NCI-H446 (cell line): Measurements from ENCODE around the gene FHIT.

Source experiments
- DNase-seq, 2 experiments: peaks; one replicate each; lab custom pipeline; 2025; lab: John Stamatoyannopoulos, UW

Gene FHIT

DNA sequence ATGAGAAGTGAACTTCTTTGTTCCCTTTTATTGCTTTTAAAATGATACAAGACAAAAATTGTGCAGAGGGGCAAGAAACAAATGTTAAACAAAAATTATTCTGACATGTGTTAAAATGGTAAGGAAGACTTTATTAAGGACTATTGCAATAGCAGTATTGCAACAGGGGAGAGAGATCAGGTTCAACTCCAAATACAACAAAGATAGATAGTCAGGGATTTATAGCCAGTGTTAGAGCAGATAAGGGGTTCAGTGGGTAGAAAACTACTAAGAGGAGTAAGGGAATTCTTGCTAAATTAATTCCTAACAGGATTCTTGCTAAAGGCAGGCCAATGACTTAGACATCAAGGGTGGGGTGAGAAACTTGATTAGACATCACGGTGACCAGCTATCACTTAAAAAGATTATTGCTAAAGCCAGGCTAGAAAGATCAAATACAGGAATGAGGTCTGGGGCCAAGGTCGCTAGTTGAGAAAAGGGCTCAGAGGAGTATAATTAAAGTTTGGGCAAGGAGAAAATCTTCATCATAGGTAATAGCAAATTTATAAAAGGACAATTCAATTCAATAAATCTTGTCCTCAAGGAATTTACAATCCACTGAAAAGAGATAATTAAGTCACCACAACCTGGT lies 81.5 kb downstream of the FHIT start:
- DNase-seq: no peak

DNA sequence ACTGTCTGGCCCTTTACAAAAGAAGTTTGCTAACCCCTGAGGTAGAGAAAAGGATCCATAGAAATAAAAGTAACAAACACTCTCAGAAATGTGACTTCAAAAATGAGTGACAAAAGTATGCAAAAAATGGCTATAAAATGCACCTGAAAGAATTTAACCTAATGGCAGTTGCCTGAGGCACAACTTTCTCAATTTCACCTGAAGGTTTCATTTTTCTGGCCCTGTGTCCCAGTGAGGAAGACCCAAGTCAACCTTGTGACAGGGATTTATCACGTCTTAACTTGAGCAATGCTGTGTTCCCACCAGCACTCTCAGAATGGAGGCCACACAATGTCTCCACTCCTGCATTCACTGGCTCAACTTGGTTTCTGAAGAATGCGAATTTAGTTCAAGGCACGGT lies 83.0 kb downstream of the FHIT start:
- no peak for DNase-seq

GRCh38 chr3:61162965-61163364 lies 88.3 kb downstream of the FHIT start:
- no peak for DNase-seq

GRCh38 chr3:61158667-61159066 lies 92.6 kb downstream of the FHIT start:
- no peak for DNase-seq

DNA sequence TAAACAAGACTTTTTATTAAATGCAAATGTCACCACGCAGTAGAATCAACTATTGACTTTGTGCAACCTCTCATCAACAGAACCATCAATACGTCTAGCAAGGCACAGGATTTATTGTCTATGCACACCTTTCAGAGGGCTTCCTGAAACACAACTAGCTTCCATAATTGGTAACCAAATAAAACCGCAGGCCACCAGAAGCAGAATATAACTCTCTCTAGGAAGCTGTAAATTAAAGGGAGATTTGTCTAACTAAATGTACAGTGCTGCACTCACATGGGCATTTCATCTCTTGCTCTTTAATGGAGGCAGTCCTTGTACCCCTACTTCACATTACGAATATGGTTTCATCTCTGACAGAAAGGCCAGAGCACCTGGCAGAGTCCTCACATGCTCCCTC lies 93.0 kb downstream of the FHIT start:
- DNase-seq: no peak

DNA sequence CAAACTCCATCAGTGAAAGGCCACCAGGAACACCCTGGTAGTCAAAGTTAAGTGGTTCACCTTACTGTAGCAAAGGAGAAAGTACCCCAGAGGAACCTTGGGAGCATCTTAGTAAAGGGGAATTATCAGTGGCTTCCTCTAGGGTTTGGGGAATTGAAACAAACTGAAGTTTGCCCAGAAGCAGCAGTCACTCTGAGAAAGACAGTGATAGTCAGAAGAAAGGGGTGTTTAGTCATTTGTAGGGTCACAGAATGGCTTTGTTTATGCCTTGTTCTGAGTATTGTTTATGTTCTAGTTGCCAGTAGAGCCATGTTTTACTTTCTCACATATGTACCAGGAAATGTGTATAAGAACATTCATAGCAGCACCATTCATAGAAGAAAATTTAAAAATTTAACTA lies 93.8 kb downstream of the FHIT start:
- no peak for DNase-seq

- DNase-seq: no peak
These were observed 95.5 kb downstream of the FHIT start for GRCh38 chr3:61155701-61156292.

DNA sequence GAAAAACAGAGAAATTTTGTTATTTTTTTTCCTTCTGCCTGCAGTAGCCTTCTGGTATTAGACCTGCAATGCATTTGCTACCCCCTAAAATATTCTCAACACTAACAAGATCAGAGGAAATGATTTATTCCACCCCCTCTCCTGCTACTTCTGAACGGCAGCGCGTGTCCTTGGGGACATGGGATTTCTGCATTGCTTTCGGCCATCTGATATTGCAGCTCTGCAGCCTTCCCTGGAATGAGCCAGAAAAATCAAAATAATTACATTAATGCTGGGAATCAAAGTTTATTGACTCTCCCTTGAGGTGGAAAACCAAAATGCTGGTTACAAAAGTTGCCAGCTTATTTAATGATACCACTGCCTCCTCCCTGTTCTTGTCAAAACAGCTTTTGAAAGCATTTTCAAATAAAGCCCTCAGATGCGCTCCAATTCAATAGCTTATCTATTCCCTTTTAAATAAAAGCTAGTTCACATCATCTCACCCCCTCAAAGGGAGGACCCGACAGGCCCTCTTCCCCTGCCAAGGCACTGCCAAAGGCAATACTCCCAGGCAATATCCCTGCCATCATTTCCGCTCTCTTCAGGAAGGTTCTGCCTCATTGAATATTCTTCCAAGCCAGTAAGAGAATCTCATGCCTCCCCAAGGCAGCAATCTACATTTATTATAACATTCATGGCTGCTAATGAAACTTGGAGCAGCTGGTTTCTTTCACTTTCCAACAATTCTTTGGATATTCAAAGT lies 96.6 kb downstream of the FHIT start:
- no peak for DNase-seq

DNA sequence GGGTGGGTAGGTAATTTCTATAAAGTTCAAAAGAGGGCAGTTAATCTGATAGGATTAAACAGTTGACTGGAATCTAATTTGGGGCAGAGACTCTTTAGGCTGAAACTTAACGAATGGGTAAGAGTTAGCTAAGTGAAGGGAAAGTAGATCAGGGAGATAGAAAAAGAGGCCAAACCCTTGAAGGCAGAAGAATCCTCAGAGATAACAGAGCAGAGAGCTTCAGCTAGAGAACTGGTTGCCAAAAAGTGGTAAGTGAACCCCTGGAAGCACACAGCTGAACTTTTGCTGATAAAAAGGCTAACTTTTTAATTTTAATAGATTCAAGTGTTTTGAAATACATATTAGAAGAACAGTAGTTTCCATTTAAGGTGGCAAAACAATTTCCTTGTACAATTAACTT lies 99.2 kb downstream of the FHIT start:
- no peak for DNase-seq

GRCh38 chr3:61149236-61149635 lies 102.0 kb downstream of the FHIT start:
- no peak for DNase-seq

DNA sequence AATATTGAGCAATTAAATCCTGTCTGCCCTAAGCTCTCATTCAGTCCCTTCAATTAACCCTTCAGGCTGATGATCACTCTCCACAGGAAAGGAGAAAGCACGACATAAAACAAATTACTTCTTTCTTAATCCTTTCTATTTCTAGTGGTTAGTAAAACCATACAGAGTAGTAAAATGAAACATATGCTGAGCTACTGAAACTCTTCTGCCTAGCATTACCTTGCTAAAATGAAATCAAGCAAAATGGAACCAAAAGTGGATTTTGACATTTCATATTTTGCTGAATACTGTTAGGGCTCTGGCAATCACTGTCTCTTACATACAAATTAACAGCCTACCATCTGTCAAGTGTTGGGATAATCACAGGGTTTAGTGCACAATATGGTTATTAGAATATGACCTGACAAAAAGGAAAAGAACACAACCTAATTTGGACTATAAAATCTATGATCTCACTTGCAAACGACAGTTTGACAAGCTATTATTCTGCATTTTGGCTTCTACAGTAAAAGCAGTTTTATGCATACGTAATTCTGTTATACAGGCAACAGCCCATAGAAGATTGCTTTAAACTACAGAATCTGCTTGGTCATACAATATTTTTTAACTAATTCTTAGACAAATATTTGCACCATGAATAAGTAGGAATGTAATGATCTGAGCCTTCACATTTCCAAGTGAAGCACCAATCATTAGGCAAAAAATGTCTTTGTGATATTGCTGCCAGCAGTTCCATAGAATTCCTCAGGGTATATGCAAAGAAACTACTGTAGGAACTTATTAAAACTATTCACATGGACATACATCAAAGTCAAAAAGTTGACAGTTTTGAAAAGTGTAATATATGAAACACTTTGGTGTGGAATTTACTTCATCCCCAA lies 105.0 kb downstream of the FHIT start:
- peak; percentile 17 to 22 for DNase-seq

GRCh38 chr3:61141697-61142096 lies 109.6 kb downstream of the FHIT start:
- no peak for DNase-seq

DNA sequence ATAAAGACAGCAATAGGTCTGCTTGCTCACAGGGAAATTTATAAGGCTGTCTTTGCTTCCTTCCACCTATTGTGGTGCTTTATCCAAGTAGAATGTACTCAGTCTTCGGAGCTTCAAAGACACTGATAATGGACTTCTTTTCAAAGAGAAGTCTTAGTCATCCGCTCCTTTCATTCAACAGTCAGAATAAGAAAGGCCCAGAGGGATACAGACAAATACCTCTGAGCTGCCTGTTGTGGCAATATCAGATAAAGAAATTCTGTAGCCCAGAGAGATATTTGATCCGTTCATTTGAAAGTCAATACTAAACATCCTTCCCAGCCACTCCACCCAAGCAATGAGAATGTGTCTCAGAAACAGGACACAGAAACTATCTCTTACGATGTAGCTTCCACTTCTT lies 110.0 kb downstream of the FHIT start:
- DNase-seq: no peak

DNA sequence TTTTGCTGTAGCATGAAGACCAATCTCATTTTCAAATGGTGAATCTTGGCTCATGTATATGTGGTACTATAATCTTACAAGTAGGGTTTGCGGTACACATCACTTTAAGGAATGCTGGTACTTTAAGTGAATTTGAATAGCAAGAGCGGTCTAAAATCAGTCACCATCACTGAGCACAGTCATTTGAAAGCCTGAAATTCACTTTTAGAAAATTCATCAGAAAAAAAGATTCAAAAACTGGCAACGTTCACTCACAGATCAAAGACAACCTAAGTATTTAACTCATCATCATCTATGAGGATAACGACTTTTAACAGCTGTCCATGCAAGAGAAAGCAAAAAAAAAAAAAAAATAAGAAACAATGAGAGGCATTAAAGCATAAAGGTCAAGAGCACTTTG lies 111.6 kb downstream of the FHIT start:
- no peak for DNase-seq

- no peak for DNase-seq
These were observed 112.9 kb downstream of the FHIT start for GRCh38 chr3:61138401-61138800.

GRCh38 chr3:61136191-61136590 lies 115.1 kb downstream of the FHIT start:
- DNase-seq: no peak

DNA sequence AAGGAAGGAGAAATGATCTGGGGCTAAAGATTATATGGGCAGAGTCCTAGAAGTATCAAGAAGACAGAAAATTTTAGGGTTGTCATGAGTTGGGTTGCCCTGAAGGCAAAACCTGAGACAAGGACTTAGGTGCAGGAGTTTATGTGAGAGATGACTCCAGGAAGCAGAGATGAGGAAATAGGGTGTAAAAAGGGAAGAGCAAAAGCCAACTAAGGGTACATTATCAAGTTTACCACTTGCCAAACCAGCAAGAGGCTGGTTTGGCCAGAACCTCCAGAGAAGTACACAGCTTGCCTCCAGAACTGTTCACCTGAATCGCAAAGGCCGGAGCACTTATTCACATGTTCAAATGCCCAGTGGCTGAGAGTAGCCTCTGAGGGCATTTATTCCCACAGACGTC lies 116.7 kb downstream of the FHIT start:
- no peak for DNase-seq

GRCh38 chr3:61132062-61132461 lies 119.2 kb downstream of the FHIT start:
- DNase-seq: no peak

DNA sequence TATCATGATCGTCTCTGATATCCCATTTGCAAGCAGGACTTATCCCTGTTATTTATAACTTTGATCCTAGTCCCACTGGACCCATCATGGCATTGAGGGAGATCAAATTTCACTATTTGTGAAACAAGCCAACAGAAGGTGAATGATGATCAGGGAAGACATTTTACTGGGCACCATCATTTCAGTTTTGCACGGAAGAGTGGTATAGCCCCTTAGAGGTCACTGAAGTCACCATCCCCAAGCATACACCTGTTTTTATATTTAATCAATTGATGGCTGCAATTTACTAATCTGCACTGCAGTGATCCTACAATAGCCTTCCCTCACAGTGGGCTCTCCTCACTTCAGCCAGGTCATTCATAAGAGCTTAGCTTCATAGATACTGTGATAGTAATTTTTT lies 132.4 kb downstream of the FHIT start:
- no peak for DNase-seq

DNA sequence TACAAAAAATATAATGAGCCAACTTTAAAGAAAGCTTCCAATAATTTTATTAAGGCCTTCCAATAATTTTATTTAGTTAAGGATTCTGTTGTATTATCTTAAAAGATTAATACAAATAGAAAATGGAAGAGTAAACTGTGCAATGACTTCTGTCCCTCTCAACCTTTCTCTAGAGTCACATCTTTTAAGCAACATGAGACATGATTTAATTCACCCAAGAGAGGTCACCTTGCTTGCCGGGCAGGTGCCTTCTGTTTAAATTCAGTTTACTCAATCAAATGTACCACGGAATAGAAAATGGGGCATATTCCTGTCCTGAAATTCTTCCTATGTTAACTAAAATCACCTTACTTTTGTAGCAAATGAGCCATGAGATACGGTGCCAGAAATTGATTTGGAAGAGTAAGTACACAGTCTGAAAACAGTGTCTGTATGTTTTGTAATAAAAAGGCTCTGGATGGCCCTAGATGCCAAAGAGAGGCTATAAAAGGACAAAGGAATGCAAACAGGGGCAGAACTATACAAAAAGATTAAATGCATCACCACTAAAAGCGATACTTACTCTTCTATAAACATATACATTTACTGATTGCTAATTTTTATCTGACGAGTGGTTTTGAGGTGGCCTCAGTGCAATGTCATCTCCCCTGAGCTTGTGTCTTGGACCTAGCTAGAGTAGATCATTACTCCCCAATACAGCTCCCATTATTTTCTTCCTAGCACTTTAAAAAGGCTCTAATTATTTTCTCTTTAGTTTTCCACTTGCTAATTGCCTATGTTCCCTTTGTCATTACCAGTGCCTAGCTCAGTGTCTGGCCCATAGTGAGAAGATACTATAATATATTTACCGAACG lies 134.0 kb downstream of the FHIT start:
- DNase-seq: no peak

DNA sequence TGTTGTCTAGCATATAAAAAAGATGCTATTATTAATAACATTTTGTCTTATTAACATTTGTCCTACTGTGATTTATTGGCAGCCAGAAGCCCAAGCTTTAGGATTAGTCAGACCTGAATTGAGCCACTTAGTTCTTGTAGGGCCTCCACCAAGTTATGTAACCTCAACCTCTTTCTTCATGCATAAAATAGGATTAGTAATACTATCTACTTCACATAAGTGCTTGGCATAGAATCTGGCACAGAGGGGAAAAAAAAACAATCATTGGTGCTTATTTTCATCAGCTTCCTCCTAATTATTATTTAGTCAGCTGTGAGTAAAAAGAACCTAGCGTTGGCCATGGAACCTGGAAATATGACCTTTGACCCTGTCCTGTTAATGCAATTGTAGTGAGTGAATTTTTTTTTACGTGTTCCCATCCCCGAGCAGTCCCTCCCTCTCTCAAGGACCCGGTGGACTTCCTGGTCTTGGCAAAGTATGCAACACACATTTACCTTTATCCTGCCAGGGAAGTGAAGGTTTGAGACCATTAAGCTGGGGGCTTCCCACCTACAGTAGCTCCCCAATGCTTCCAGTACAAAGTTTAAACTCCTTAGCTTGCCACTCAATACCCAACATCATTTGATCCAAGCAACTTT lies 136.8 kb downstream of the FHIT start:
- peak; percentile 0 to 18 for DNase-seq
